GM21717 (cell line): Measurements from ENCODE around the gene EYS.
"Not testable (repeated sequence)": the region's sequence is repeated elsewhere in the genome, so short reads cannot be mapped to it uniquely, and the experiment has no call there.

ENCODE experiments used
- ATAC-seq: cut with Tn5 transposase; IDR thresholded peaks from one replicate; pipeline ENCODE4 v1.9.1; 2021; ENCODE audit warnings: mild to moderate bottlenecking, moderate library complexity; ENCODE audit not compliant: unreplicated experiment

The EYS gene

DNA sequence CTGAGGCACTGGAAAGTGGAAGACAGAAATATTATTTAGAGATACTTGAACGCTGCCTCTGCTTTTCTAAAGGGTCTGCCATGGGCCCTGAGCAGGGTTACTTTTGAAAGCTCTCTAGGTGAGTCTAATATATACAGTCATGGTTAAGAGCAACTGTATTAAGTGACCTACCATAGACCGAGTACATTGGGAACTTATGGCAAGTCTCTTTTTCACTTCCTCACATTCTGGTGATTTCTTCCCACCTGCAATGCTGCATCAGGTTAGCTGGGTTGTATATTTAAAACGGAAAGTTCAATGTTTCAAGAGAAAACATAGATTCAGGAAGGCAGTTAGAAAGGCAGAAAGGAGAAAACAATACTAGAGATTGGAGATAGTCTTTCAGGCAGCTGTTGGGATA, 1916.7 kb downstream of the EYS start:
- ATAC-seq, result peak; percentile 46

- no peak for ATAC-seq
Observed at GRCh38 chr6:63789699-63790098, 1917.3 kb downstream of the EYS start.

GRCh38 chr6:63788569-63788968, 1918.5 kb downstream of the EYS start:
- no peak for ATAC-seq

DNA sequence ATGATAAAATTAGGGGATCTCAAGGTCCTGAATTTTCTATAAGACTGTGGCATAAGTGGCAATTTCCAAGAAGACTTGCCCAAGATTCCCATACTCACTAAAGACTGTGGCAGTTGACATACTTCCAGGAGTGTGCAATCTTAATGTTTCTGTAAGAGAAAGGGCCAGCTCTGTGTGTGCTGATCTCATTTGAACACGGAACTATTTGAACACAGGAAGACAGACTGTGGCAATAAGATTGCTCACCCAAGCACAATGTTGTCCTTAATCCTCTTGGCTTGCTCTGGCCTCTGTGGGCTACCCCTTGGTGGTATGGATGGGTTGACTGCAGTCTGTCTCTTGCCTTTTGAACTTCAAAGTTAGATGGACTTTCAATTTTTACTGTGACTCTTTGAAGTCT, 1920.0 kb downstream of the EYS start:
- no peak for ATAC-seq

DNA sequence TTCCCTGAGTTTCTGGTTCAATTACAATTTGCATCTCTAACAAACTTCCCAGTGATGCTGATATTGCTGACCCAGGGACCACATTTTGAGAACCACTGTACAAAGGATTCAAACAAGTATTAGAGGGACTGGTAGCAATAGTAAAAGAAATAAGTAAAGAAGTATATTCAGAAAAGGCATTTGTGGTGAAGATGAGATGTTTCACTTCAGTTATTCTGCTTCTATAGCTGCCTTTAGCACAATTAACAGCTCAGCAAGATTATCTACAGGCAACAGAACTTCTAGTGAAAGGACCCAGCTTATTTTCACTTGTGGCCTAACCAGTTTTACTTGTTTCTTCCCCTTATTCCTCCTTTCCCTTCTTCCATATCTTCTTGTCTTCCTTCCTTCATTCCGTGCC, 1922.0 kb downstream of the EYS start:
- no peak for ATAC-seq

- no peak for ATAC-seq
Observed at GRCh38 chr6:63783096-63783495, 1923.9 kb downstream of the EYS start.

- no peak for ATAC-seq
Observed at GRCh38 chr6:63774961-63775360, 1932.1 kb downstream of the EYS start.

GRCh38 chr6:63773200-63773599, 1933.8 kb downstream of the EYS start:
- no peak for ATAC-seq

DNA sequence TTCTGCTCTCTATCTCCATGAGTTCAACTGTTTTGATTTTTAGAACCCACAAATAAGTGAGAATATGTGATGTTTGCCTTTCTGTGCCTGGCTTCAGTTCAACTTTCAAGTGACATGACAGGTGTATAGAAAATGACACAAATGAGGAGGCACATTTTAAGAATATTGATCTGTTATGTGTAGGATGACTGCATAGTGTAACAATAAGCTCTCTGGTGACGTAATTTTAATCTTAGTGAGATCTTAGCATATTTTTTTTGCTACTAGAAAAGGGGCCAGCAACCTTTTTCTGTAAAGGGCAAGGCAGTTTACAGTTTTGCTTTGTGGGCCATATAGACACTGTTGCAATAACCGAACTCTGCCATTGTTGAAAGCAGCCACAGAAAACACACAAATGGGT, 1941.2 kb downstream of the EYS start:
- ATAC-seq, result no peak

- no peak for ATAC-seq
Observed at GRCh38 chr6:63764318-63764916, 1942.6 kb downstream of the EYS start.

DNA sequence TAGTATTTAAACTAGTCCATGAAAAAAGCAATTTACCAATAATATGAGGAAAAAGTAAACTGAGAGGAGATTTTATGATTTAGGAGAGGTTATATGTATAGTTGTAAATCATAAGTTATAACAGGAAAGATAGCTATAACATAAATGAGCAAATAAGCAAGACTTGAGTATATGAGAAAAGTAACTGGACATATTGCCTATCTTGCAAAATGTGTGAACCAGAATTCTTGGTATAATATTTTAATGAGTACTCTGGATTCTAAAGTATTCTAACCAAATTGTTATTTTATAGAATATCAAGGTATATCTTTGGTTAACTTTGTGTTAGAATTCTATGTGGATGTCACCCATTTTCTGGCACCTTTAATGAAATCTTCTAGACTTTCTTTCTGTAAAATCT, 1946.8 kb downstream of the EYS start:
- no peak for ATAC-seq

- ATAC-seq, result no peak
Observed at GRCh38 chr6:63759605-63760105, 1947.4 kb downstream of the EYS start.

GRCh38 chr6:63757826-63758225, 1949.2 kb downstream of the EYS start:
- ATAC-seq, result no peak

GRCh38 chr6:63757275-63757674, 1949.8 kb downstream of the EYS start:
- not testable (repeated sequence) for ATAC-seq

GRCh38 chr6:63750400-63750799, 1956.6 kb downstream of the EYS start:
- no peak for ATAC-seq

DNA sequence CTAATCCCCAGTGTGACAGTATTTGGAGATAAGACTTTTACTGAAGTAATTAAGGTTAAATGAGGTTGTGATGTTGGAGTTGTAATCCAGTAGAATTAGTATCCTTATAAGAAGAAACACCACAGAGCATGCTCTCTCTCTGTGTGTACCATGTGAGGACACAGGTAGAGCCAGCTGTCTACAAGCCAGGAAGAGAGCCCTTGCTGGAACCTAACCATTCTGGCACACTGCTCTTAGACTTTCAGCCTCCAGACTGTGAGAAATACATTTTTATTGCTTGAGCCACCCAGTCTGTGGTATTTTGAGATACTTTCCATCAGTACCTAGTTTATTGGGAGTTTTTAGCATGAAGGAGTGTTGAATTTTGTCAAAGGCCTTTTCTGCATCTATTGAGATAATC, 1961.2 kb downstream of the EYS start:
- ATAC-seq, result no peak

- no peak for ATAC-seq
Observed at GRCh38 chr6:63744810-63745209, 1962.2 kb downstream of the EYS start.

GRCh38 chr6:63743691-63744090, 1963.3 kb downstream of the EYS start:
- no peak for ATAC-seq

DNA sequence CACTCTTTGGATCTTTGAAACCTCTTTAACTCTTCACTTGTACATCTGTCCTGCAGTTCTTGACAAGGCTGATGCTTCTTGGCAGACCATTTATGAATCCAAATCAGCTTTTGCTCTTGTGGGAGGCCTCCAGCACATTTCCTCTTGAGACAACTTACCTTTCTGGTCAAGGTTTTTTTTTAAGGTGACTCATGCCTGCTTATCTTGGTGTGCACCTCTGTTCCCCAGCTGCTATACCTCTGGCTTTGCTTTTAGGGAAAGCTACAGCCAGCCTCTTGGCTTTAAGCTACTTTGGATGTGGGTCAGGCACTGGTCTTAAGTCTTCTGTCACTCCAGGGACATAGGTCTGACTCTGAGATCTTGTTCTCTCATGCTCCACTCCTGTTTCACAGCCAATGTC, 1965.0 kb downstream of the EYS start:
- no peak for ATAC-seq

DNA sequence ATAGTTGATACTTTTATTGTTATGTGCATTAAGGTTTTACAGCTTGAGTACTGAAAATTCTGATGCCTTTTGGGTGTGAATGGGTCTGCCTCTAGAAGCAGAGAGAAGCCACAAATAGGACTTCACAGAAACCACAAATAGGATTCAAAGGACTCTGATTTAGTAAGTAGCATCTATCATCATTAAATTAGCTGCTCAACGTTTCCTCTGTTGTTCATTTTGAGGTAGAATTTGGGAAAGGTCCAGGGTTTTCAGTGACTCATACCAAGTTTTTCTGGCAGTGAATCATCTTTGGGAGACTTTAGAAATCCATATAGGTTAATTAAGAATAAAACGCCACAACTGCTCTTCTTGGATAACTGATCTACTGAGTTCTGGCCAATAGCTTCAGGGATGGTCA, 1966.3 kb downstream of the EYS start:
- ATAC-seq, result no peak

DNA sequence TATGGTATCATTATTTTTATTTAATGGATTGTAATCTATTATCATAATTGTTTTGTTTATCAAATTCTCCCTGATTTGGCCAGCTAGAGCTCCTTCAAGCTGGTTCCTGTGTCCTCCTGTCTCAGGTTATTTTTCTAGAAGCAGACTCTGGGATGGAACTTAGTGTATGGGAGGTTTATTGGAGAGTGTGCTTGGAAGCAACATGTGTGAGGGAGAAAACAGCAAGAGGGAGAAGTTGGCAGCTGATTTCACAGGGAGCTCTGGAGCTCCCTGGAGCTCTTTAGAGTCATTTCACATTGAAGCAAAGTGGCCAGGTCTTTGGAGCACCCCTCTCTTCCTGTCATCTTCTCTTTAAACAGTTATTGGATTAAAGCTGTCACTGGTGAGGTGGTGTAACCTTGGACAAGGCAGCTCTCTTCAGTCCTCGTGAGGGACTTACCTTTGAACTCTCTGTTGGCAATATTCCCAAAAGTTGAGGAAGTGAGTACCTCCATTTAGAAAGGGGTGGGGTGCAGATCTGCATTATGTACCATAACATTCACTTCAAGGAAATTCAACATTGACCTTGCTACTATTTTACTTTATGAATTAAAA, 1967.8 kb downstream of the EYS start:
- no peak for ATAC-seq

DNA sequence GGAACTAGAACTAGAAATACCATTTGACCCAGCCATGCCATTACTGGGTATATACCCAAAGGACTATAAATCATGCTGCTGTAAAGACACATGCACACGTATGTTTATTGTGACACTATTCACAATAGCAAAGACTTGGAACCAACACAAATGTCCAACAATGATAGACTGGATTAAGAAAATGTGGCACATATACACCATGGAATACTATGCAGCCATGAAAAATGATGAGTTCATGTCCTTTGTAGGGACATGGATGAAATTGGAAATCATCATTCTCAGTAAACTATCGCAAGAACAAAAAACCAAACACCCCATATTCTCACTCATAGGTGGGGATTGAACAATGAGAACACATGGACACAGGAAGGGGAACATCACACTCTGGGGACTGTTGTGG, 1968.8 kb downstream of the EYS start:
- not testable (repeated sequence) for ATAC-seq

DNA sequence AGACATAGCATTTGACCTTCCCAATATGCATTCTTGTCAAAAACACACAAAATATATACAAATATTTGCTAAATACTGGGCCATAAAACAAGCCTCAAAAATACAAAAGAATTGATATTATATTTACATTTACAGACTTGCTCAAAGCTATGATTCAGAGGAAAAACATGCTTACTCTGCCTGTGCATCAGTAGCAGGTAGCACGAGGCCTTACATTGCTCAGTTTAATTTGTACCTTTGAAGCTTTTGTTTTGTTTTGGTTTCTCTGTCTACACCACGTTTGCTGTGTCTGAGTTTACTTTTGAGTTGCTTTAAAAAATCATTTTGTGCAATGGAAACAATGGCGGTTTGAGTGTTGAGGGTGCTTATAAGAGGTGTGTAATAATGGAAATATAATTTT, 1972.1 kb downstream of the EYS start:
- ATAC-seq, result no peak
